H1 (cell line): ENCODE data around the gene MAFF. TPM values are rescaled to one million over a fixed set of nuclear protein-coding genes. Genes with fewer than 3 reads are reported as not detected.

Source experiments
- CTCF ChIA-PET: fragments of 300-600 bp; sonication (Branson Sonifier 250); formaldehyde crosslinking; loops from one replicate; lab custom pipeline; 2021; ENCODE audit not compliant: partially characterized antibody; lab: Charles Lee
- POLR2A ChIA-PET: fragments of 300-600 bp; sonication (Branson Sonifier 250); formaldehyde crosslinking; loops from one replicate; lab custom pipeline; 2021; ENCODE audit warnings: inconsistent platforms; ENCODE audit not compliant: partially characterized antibody; lab: Charles Lee
- DNase-seq, 2 experiments: peaks; one replicate each; pipeline versions ENCODE4 v3.0.0 to v3.0.0-alpha.2; 2010 to 2022; ENCODE audit warnings: low spot score in 2 of 2, low read depth in 1 of 2, mixed read lengths in 1 of 2
- FAIRE-seq: peaks from 2 replicates; lab custom pipeline; 2011; peaks lifted over from hg19 to GRCh38; lab: Jason Lieb, UNC
- H2AFZ ChIP-seq: 2 replicates; pipeline ENCODE4 v1.8.1; 2012; ENCODE audit warnings: low read length, inconsistent platforms
- H2AK5ac ChIP-seq: 2 replicates; pipeline ENCODE4 v1.6.1; 2013; ENCODE audit warnings: low read depth, low read length
- H2BK120ac ChIP-seq: replicated peaks from 2 replicates; pipeline ENCODE3; 2013; ENCODE audit warnings: low read depth, low read length, inconsistent platforms
- H2BK12ac ChIP-seq: 2 replicates; pipeline ENCODE4 v1.6.1; 2013; ENCODE audit warnings: low read depth, low read length
- H2BK15ac ChIP-seq: 2 replicates; pipeline ENCODE4 v1.6.1; 2013; ENCODE audit warnings: low read length
- H2BK20ac ChIP-seq: 2 replicates; pipeline ENCODE4 v1.6.1; 2013; ENCODE audit warnings: low read length
- H2BK5ac ChIP-seq: 2 replicates; pipeline ENCODE4 v1.6.1; 2013; ENCODE audit warnings: low read depth, low read length
- H3K14ac ChIP-seq: 2 replicates; pipeline ENCODE4 v1.6.1; 2013; ENCODE audit warnings: inconsistent platforms; ENCODE audit not compliant: insufficient read length
- H3K18ac ChIP-seq: 2 replicates; pipeline ENCODE4 v1.6.1; 2013; ENCODE audit warnings: low read length; ENCODE audit errors: extremely low read depth
- H3K23ac ChIP-seq: 2 replicates; pipeline ENCODE4 v1.6.1; 2013; ENCODE audit warnings: inconsistent platforms; ENCODE audit not compliant: insufficient read length
- H3K23me2 ChIP-seq: 2 replicates; pipeline ENCODE4 v1.6.1; 2013; ENCODE audit warnings: low read depth, low read length
- H3K27ac ChIP-seq: 2 replicates; pipeline ENCODE4 v1.6.1; 2011; ENCODE audit warnings: low read depth, low read length, inconsistent platforms
- H3K27me3 ChIP-seq, 4 experiments: replicated peaks in 1 of 4; 1 replicate in 1 of 4; 2 replicates in 3 of 4; pipeline versions ENCODE4 v1.6.1 to v1.8.1; 2011 to 2013; ENCODE audit warnings: low read length in 3 of 4, mild to moderate bottlenecking in 3 of 4, inconsistent platforms in 2 of 4, mixed read lengths in 2 of 4, moderate library complexity in 1 of 4; ENCODE audit not compliant: control insufficient read depth in 3 of 4, insufficient read depth in 3 of 4; ENCODE audit errors: extremely low read depth in 1 of 4
- H3K36me3 ChIP-seq, 4 experiments: 2 replicates each; pipeline versions ENCODE4 v1.6.1 to v1.8.1; 2011 to 2013; ENCODE audit warnings: mild to moderate bottlenecking in 4 of 4, low read length in 3 of 4, moderate library complexity in 2 of 4, control low read depth in 1 of 4, inconsistent platforms in 1 of 4; ENCODE audit not compliant: insufficient read depth in 4 of 4, control insufficient read depth in 2 of 4
- H3K4ac ChIP-seq: replicated peaks from 2 replicates; pipeline ENCODE3; 2013; ENCODE audit warnings: low read length, low read depth, mixed read lengths, inconsistent platforms; ENCODE audit not compliant: insufficient read length
- H3K4me1 ChIP-seq, 4 experiments: replicated peaks in 1 of 4; 1 replicate in 1 of 4; 2 replicates in 3 of 4; pipeline versions ENCODE4 v1.6.1 to v1.8.1; 2011 to 2013; ENCODE audit warnings: low read length in 3 of 4, inconsistent platforms in 2 of 4, mixed read lengths in 1 of 4; ENCODE audit not compliant: insufficient read depth in 4 of 4, control insufficient read depth in 3 of 4
- H3K4me2 ChIP-seq, 2 experiments: 2 replicates each; pipeline versions ENCODE4 v1.6.1 to v1.8.1; 2011 to 2013; ENCODE audit warnings: low read depth in 2 of 2, low read length in 2 of 2, control low read depth in 1 of 2, inconsistent platforms in 1 of 2, mild to moderate bottlenecking in 1 of 2; ENCODE audit not compliant: insufficient read depth in 1 of 2
- H3K4me3 ChIP-seq, 4 experiments: fragments of 200-600, 300-600 bp in 1 of 4; sonication (generic), shearing (Covaris generic), sonication (Bioruptor Twin) in 1 of 4; 2 replicates each; pipeline versions ENCODE4 v1.5.1 to v1.8.1; 2011 to 2016; ENCODE audit warnings: low read length in 4 of 4, low read depth in 3 of 4, control low read depth in 2 of 4, inconsistent platforms in 2 of 4, mild to moderate bottlenecking in 2 of 4, mixed read lengths in 1 of 4, moderate library complexity in 1 of 4; ENCODE audit not compliant: insufficient read depth in 2 of 4; ENCODE audit errors: extremely low read depth in 1 of 4
- H3K56ac ChIP-seq: replicated peaks from 2 replicates; pipeline ENCODE3; 2013; ENCODE audit warnings: low read depth, mild to moderate bottlenecking, mixed read lengths, low read length, inconsistent platforms; ENCODE audit not compliant: insufficient read length
- H3K79me1 ChIP-seq: 2 replicates; pipeline ENCODE4 v1.6.1; 2013; ENCODE audit warnings: low read depth, low read length, control low read depth
- H3K79me2 ChIP-seq, 2 experiments: 2 replicates each; pipeline versions ENCODE4 v1.6.1 to v1.8.1; 2012 to 2013; ENCODE audit warnings: low read length in 2 of 2, mild to moderate bottlenecking in 2 of 2, inconsistent platforms in 1 of 2; ENCODE audit not compliant: insufficient read depth in 2 of 2, control insufficient read depth in 1 of 2
- H3K9ac ChIP-seq, 4 experiments: replicated peaks in 1 of 4; 1 replicate in 1 of 4; 2 replicates in 3 of 4; pipeline versions ENCODE4 v1.6.1 to v1.8.1; 2011 to 2013; ENCODE audit warnings: low read depth in 3 of 4, low read length in 3 of 4, control low read depth in 2 of 4, mild to moderate bottlenecking in 2 of 4, moderate library complexity in 2 of 4, inconsistent platforms in 1 of 4; ENCODE audit errors: extremely low read depth in 1 of 4
- H3K9me3 ChIP-seq, 2 experiments: 2 replicates each; pipeline versions ENCODE4 v1.6.1 to v1.8.1; 2012 to 2013; ENCODE audit warnings: mild to moderate bottlenecking in 2 of 2, moderate library complexity in 2 of 2, control low read depth in 1 of 2, inconsistent platforms in 1 of 2, low read depth in 1 of 2, low read length in 1 of 2, mixed read lengths in 1 of 2; ENCODE audit not compliant: insufficient read depth in 2 of 2
- H4K20me1 ChIP-seq, 2 experiments: replicated peaks in 1 of 2; 2 replicates each; pipeline versions ENCODE3 to v1.8.1; 2011 to 2013; ENCODE audit warnings: inconsistent platforms in 2 of 2, low read length in 2 of 2, mild to moderate bottlenecking in 1 of 2; ENCODE audit not compliant: insufficient read depth in 2 of 2, control insufficient read depth in 1 of 2
- H4K5ac ChIP-seq: 2 replicates; pipeline ENCODE4 v1.6.1; 2013; ENCODE audit warnings: low read length, low read depth, mixed read lengths, inconsistent platforms; ENCODE audit not compliant: insufficient read length
- H4K8ac ChIP-seq: 2 replicates; pipeline ENCODE4 v1.8.0; 2013; ENCODE audit warnings: mild to moderate bottlenecking, moderate library complexity, low read length, inconsistent platforms; ENCODE audit not compliant: insufficient read depth; ENCODE audit errors: extremely low read depth
- H4K91ac ChIP-seq: replicated peaks from 2 replicates; pipeline ENCODE3; 2013; ENCODE audit warnings: low read length, mixed read lengths, inconsistent platforms; ENCODE audit not compliant: insufficient read length
- BCL11A ChIP-seq, 2 experiments: IDR thresholded peaks; one replicate each; pipeline ENCODE4 v1.6.1; 2011; ENCODE audit warnings: low read depth in 2 of 2, low read length in 2 of 2, mild to moderate bottlenecking in 2 of 2
- CEBPB ChIP-seq: IDR thresholded peaks from 2 replicates; pipeline ENCODE4 v1.6.1; 2012; ENCODE audit warnings: low read depth, low read length
- CHD2 ChIP-seq: IDR thresholded peaks from 2 replicates; pipeline ENCODE4 v1.6.1; 2012; ENCODE audit warnings: low read length, improper control_type of control experiment
- EGR1 ChIP-seq: IDR thresholded peaks from 2 replicates; pipeline ENCODE4 v1.6.1; 2011; ENCODE audit warnings: low read depth, low read length, borderline replicate concordance
- FOSL1 ChIP-seq: IDR thresholded peaks from 2 replicates; pipeline ENCODE4 v1.6.1; 2011; ENCODE audit warnings: mild to moderate bottlenecking, low read depth, low read length, moderate library complexity; ENCODE audit not compliant: insufficient read depth
- KDM4A ChIP-seq: IDR thresholded peaks from one replicate; pipeline ENCODE4 v1.7.1; 2012; ENCODE audit warnings: low read depth, mild to moderate bottlenecking, moderate library complexity, low read length, inconsistent platforms; ENCODE audit not compliant: severe bottlenecking
- POU5F1 ChIP-seq: IDR thresholded peaks from 2 replicates; pipeline ENCODE4 v1.6.1; 2011; ENCODE audit warnings: low read depth, mild to moderate bottlenecking, low read length, moderate library complexity
- RBBP5 ChIP-seq: IDR thresholded peaks from 2 replicates; pipeline ENCODE4 v1.7.1; 2012; ENCODE audit warnings: low read depth, mild to moderate bottlenecking, inconsistent platforms, low read length, moderate library complexity, borderline replicate concordance
- TAF1 ChIP-seq: IDR thresholded peaks from 2 replicates; pipeline ENCODE4 v1.6.1; 2011; ENCODE audit warnings: mild to moderate bottlenecking, low read depth, low read length
- TAF7 ChIP-seq: optimal IDR thresholded peaks from 2 replicates; pipeline ENCODE3; 2011; ENCODE audit warnings: low read depth, mild to moderate bottlenecking, inconsistent platforms, low read length, moderate library complexity, borderline replicate concordance
- USF2 ChIP-seq: IDR thresholded peaks from 2 replicates; pipeline ENCODE4 v1.6.1; 2011; ENCODE audit warnings: low read length, improper control_type of control experiment
- WGBS, 2 experiments: shearing (Covaris generic) in 1 of 2; methylation state at CpG; one replicate each; pipeline versions ENCODE4 v1.1.6 to v1.1.7; 2013 to 2015; ENCODE audit warnings: low lambda C conversion rate in 2 of 2, mixed read lengths in 2 of 2, inconsistent platforms in 1 of 2, low coverage in 1 of 2, missing lambda C conversion rate in 1 of 2; ENCODE audit not compliant: insufficient replicate concordance in 2 of 2, insufficient coverage in 1 of 2, insufficient read length in 1 of 2; ENCODE audit errors: extremely low coverage in 1 of 2, missing lambda C conversion rate in 1 of 2; 5-methylcytosine and 5-hydroxymethylcytosine counted together
- polyA plus RNA-seq, 7 experiments: library from polyadenylated mRNA; depleted of rRNA in 3 of 7; stranded (reverse) in 5 of 7; unstranded in 2 of 7; fragments of >200 nt in 5 of 7; fragments of 200-250 nt in 2 of 7; gene quantifications; 1 replicate in 5 of 7; 2 replicates in 1 of 7; 4 replicates in 1 of 7; pipeline versions ENCODE4 v1.2.1 to v1.2.3, GENCODE V29; 2011 to 2013; ENCODE audit warnings: missing spikeins in 2 of 7, mixed read lengths in 2 of 7
- total RNA-seq: library from RNA; stranded (reverse); fragmentation: NEBNext Ultra II Directional; extraction: Animal tissue kit (Norgen Biotek cat#: 25700); gene quantifications from 2 replicates; pipeline ENCODE4 v1.2.1, GENCODE V29; 2021

The MAFF gene
- total and polyA plus RNA-seq, 2 of the 8 experiments (the other 6 are each of a cell fraction or from before 2014, with no cell fraction given) = 1.5 to 6.3 TPM

- peak; percentile 62 for FAIRE-seq
- POLR2A ChIA-PET = interaction anchor here (0.8 to 6.6 kb wide), 10 partner anchors 10 to 195 kb away, joined by 3 to 65 read pairs (median 7); partner anchors contain the start of gene PLA2G6
- TF ChIP-seq FOSL1 = no peak
- TF ChIP-seq CHD2 = no peak
- no peak for TF ChIP-seq POU5F1
- TF ChIP-seq CEBPB = no peak
- TF ChIP-seq RBBP5 = no peak
- no peak for TF ChIP-seq EGR1
- peak; percentile 73 for TF ChIP-seq TAF1
- TF ChIP-seq KDM4A = peak; percentile 29
- TF ChIP-seq BCL11A (IDR thresholded peaks at IDR 0.05; ENCODE audit: low read depth in 2 of 2, low read length in 2 of 2) = no peak
- TF ChIP-seq USF2 = no peak
- TF ChIP-seq TAF7 = no peak
Observed at GRCh38 chr22:38203090-38203810, 1.5 kb downstream of the MAFF start.

More at GRCh38 chr22:38203090-38203810, 1.5 kb downstream of the MAFF start:
- Histone ChIP-seq H3K36me3 (no peaks in the 10 kb centered on the region), H3K18ac (peak overlapping the region; percentile 48; the same call in 1 of the 2 replicates), H3K4ac (peak overlapping the region; percentile 93), H4K8ac (peak overlapping the region; percentile 98), H3K79me1 (no peaks in the 10 kb centered on the region), H3K23me2 (peaks cover 17% of the 10 kb centered on the region), H2BK120ac (no peak overlapping the region), H3K4me2 (peak overlapping the region; percentile 76 to 90), H2BK12ac (no peak overlapping the region), H3K23ac (no peak overlapping the region), H2BK5ac (no peak overlapping the region), H3K14ac (peak overlapping the region; percentile 58), H3K27ac (no peak overlapping the region), H4K5ac (no peak overlapping the region), H3K56ac (peak overlapping the region; percentile 52), H2BK20ac (no peak overlapping the region), H3K27me3 (peaks cover 0 to 14% (median 11%) of the 10 kb centered on the region in 4 experiments; a peak in 5 of 7 replicates), H2AFZ (peak overlapping the region; percentile 86), H3K9ac (peak overlapping the region in 3 of 4 experiments; percentile 77 to 82 (median 79); a peak in 5 of 7 replicates), H4K20me1 (peaks cover 7 to 11% of the 10 kb centered on the region in 2 experiments), H4K91ac (no peak overlapping the region), H3K4me1 (peaks cover 0 to 10% (median 6%) of the 10 kb centered on the region in 4 experiments; a peak in 6 of 7 replicates), H2AK5ac (no peak overlapping the region), H3K79me2 (peaks cover 2 to 18% of the 10 kb centered on the region in 2 experiments; a peak in 2 of 4 replicates), H3K4me3 (peak overlapping the region; percentile 64 to 82 (median 70)), H3K9me3 (no peaks in the 10 kb centered on the region), H2BK15ac (no peak overlapping the region)
- peak in 1 of 2 experiments; percentile 73 for DNase-seq
- 8% methylated on average over 19 of the region's 19 CpGs; no CpG with 5 or more reads in 1 of the 2 experiments for WGBS, 2 experiments
- CTCF ChIA-PET = interaction anchor here (0.7 to 2.8 kb wide), 11 partner anchors 9 to 105 kb away, joined by 3 to 12 read pairs (median 3); no protein-coding TSS in a partner anchor
